Fibroblast of pulmonary artery (primary cell): ENCODE measurements around the gene TGM5.

Experiments used
- DNase-seq: peaks from one replicate; pipeline ENCODE4 v3.0.0-alpha.2; 2010; ENCODE audit warnings: low read depth
- H3K4me3 ChIP-seq: replicated peaks from 2 replicates; pipeline ENCODE4 v1.5.1; 2011; ENCODE audit warnings: low read depth, mild to moderate bottlenecking, control low read depth, low read length, moderate library complexity
- CTCF ChIP-seq: IDR thresholded peaks from 2 replicates; pipeline ENCODE4 v1.5.1; 2011; ENCODE audit warnings: mild to moderate bottlenecking, control low read depth, low read length, inconsistent platforms; ENCODE audit errors: missing control alignments

Gene TGM5

GRCh38 chr15:43196760-43197548 is 69.8 kb downstream of the TGM5 start:
- H3K4me3 ChIP-seq, result no peak overlapping the region
- no peak for DNase-seq
- no peak for TF ChIP-seq CTCF

DNA sequence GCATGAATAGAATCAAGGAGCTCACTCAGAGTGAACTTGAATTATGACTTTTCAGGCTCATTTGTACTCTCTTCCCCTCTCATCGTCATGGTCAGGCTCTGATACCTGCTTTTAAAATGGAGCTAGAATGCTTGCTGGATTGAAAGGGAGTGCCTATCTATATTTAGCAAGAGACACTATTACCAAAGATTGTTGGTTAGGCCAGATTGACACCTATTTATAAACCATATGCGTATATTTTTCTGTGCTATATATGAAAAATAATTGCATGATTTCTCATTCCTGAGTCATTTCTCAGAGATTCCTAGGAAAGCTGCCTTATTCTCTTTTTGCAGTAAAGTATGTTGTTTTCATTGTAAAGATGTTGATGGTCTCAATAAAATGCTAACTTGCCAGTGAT is 71.9 kb downstream of the TGM5 start:
- DNase-seq, result no peak

GRCh38 chr15:43193710-43194109 is 73.0 kb downstream of the TGM5 start:
- H3K4me3 ChIP-seq, result no peak overlapping the region
- no peak for TF ChIP-seq CTCF
- no peak for DNase-seq

More for the DNA sequence above, 71.9 kb downstream of the TGM5 start:
- TF ChIP-seq CTCF, result no peak
- no peak overlapping the region for H3K4me3 ChIP-seq

- DNase-seq, result peak; percentile 51
- H3K4me3 ChIP-seq, result no peak overlapping the region
- no peak for TF ChIP-seq CTCF
Observed at GRCh38 chr15:43190178-43190577, 76.5 kb downstream of the TGM5 start.

GRCh38 chr15:43189296-43189695 is 77.4 kb downstream of the TGM5 start:
- DNase-seq, result no peak
- no peak for TF ChIP-seq CTCF
- H3K4me3 ChIP-seq, result no peak overlapping the region

GRCh38 chr15:43187544-43188155 is 79.1 kb downstream of the TGM5 start:
- no peak overlapping the region for H3K4me3 ChIP-seq
- TF ChIP-seq CTCF, result peak; percentile 78
- DNase-seq, result peak; percentile 76
